HEK293 (cell line): ENCODE data around the gene RIPOR3.

Experiments
- CTCF ChIA-PET: fragments of 350-600 bp; formaldehyde crosslinking; extraction: SDS; loops from one replicate; lab custom pipeline; 2021; ENCODE audit warnings: antibody characterized with exemption; lab: Yijun Ruan, JAX
- POLR2A ChIA-PET: fragments of 300-600 bp; formaldehyde crosslinking; extraction: SDS; loops from one replicate; lab custom pipeline; 2020; ENCODE audit warnings: antibody characterized with exemption, inconsistent platforms; lab: Yijun Ruan, JAX
- H3K27ac ChIP-seq: fragments of 200-500 bp; sonication (Bioruptor generic); 2 replicates; pipeline ENCODE4 v1.5.1; 2014; ENCODE audit warnings: low read depth, low read length, control low read depth, inconsistent platforms; ENCODE audit errors: extremely low read depth
- H3K36me3 ChIP-seq, 2 experiments: fragments of 200-500 bp in 1 of 2; sonication (Bioruptor generic) in 1 of 2; 1 replicate in 1 of 2; 2 replicates in 1 of 2; pipeline ENCODE4 v1.5.1; 2014 to 2017; ENCODE audit warnings: inconsistent platforms in 2 of 2, low read length in 2 of 2; ENCODE audit not compliant: control insufficient read depth in 2 of 2, insufficient read depth in 1 of 2
- H3K4me1 ChIP-seq: fragments of 200-500 bp; sonication (Bioruptor generic); 2 replicates; pipeline ENCODE4 v1.5.1; 2014; ENCODE audit warnings: mild to moderate bottlenecking, low read length, inconsistent platforms; ENCODE audit not compliant: control insufficient read depth, insufficient read depth
- H3K4me3 ChIP-seq: 2 replicates; pipeline ENCODE4 v1.5.1; 2011; ENCODE audit warnings: low read depth, mild to moderate bottlenecking, control low read depth, low read length, moderate library complexity
- H3K9me3 ChIP-seq: fragments of 200-500 bp; sonication (Bioruptor generic); 2 replicates; pipeline ENCODE4 v1.5.1; 2014; ENCODE audit warnings: low read depth, low read length, inconsistent platforms; ENCODE audit not compliant: control insufficient read depth, insufficient read depth
- HOXD13 ChIP-seq: sonication (generic); formaldehyde crosslinking; IDR thresholded peaks from 2 replicates; pipeline ENCODE4 v1.8.0; 2022; ENCODE audit warnings: missing genetic modification reagents, borderline replicate concordance
- KLF9 ChIP-seq: fragments of 450-650 bp; formaldehyde crosslinking; IDR thresholded peaks from 2 replicates; pipeline ENCODE4 v1.5.1; 2016; ENCODE audit warnings: missing biosample characterization, missing genetic modification characterization, low read depth
- WT1 ChIP-seq: fragments of 450-650 bp; formaldehyde crosslinking; IDR thresholded peaks from 2 replicates; pipeline ENCODE4 v1.5.1; 2016; ENCODE audit warnings: missing biosample characterization, missing genetic modification characterization
- ZEB2 ChIP-seq: fragments of 450-650 bp; formaldehyde crosslinking; IDR thresholded peaks from 2 replicates; pipeline ENCODE4 v1.5.1; 2016; ENCODE audit warnings: missing biosample characterization, missing genetic modification characterization
- ZNF146 ChIP-seq: fragments of 450-650 bp; formaldehyde crosslinking; IDR thresholded peaks from 2 replicates; pipeline ENCODE4 v1.5.1; 2016; ENCODE audit warnings: missing biosample characterization, missing genetic modification characterization
- ZNF324 ChIP-seq: fragments of 450-650 bp; formaldehyde crosslinking; IDR thresholded peaks from 2 replicates; pipeline ENCODE4 v1.5.1; 2016; ENCODE audit warnings: missing biosample characterization, missing genetic modification characterization
- ZNF600 ChIP-seq: fragments of 450-650 bp; formaldehyde crosslinking; IDR thresholded peaks from 2 replicates; pipeline ENCODE4 v1.5.1; 2016; ENCODE audit warnings: missing biosample characterization, missing genetic modification characterization
- TF ChIP-seq, protein P1 (sequence below): fragments of 450-650 bp; formaldehyde crosslinking; IDR thresholded peaks from 2 replicates; pipeline ENCODE4 v1.5.1; 2016; ENCODE audit warnings: missing biosample characterization, missing genetic modification characterization
- TF ChIP-seq, protein P2 (sequence below): fragments of 450-650 bp; formaldehyde crosslinking; IDR thresholded peaks from 2 replicates; pipeline ENCODE4 v1.5.1; 2016; ENCODE audit warnings: missing biosample characterization, missing genetic modification characterization

Gene RIPOR3

DNA sequence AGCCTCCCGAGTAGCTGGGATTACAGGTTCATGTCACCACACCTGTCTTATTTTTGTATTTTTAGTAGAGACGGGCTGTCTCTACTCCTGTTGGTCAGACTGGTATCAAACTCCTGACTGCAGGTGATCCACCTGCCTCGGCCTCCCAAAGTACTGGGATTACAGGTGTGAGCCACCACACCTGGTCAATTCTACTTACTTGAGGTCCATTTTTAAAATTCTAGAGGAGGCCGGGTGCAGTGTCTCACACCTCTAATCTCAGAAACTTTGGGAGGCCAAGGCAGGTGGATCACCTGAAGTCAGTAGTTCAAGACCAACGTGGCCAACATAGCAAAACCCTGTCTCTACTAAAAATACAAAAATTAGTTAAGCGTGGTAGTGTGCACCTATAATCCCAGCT lies 7.8 kb downstream of the RIPOR3 start (continued):
- TF ChIP-seq, protein P1, sequence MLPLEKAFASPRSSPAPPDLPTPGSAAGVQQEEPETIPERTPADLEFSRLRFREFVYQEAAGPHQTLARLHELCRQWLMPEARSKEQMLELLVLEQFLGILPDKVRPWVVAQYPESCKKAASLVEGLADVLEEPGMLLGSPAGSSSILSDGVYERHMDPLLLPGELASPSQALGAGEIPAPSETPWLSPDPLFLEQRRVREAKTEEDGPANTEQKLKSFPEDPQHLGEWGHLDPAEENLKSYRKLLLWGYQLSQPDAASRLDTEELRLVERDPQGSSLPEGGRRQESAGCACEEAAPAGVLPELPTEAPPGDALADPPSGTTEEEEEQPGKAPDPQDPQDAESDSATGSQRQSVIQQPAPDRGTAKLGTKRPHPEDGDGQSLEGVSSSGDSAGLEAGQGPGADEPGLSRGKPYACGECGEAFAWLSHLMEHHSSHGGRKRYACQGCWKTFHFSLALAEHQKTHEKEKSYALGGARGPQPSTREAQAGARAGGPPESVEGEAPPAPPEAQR (tag by site-specific recombination) = no peak
- TF ChIP-seq, all 188 proteins: peak for 0

DNA sequence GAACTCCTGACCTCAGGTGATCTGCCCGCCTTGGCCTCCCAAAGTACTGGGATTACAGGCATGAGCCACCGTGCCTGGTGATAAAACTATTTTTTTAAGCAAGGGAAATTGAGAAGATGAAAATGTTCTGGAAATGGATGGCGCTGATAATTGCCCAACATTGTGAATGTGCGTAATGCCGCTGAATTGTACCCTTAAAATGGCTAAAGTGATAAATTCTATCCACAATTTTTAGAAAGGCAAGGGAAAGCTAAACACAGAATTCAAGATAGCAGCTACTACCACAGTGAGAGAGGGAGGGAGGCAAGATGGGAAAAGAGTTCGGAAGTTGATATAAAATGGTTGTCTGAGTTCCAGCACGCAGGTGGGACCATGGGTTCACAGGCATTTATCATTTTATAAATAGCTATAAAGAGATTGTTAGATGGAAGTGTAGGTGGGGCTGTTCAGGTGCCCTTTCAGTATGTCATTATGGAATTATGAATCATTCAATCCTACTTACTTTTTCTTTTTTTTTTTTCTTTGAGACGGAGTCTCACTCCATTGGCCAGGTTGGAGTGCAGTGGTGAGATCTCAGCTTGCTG lies 8.3 kb downstream of the RIPOR3 start:
- TF ChIP-seq HOXD13 (no peak), ZNF324 (tag by site-specific recombination) (no peak), WT1 (tag by site-specific recombination) (no peak)
- TF ChIP-seq, protein P2, sequence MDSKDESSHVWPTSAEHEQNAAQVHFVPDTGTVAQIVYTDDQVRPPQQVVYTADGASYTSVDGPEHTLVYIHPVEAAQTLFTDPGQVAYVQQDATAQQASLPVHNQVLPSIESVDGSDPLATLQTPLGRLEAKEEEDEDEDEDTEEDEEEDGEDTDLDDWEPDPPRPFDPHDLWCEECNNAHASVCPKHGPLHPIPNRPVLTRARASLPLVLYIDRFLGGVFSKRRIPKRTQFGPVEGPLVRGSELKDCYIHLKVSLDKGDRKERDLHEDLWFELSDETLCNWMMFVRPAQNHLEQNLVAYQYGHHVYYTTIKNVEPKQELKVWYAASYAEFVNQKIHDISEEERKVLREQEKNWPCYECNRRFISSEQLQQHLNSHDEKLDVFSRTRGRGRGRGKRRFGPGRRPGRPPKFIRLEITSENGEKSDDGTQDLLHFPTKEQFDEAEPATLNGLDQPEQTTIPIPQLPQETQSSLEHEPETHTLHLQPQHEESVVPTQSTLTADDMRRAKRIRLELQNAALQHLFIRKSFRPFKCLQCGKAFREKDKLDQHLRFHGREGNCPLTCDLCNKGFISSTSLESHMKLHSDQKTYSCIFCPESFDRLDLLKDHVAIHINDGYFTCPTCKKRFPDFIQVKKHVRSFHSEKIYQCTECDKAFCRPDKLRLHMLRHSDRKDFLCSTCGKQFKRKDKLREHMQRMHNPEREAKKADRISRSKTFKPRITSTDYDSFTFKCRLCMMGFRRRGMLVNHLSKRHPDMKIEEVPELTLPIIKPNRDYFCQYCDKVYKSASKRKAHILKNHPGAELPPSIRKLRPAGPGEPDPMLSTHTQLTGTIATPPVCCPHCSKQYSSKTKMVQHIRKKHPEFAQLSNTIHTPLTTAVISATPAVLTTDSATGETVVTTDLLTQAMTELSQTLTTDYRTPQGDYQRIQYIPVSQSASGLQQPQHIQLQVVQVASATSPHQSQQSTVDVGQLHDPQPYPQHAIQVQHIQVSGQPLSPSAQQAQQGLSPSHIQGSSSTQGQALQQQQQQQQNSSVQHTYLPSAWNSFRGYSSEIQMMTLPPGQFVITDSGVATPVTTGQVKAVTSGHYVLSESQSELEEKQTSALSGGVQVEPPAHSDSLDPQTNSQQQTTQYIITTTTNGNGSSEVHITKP = no peak
- TF ChIP-seq, all 188 proteins: peak for 0
- Histone ChIP-seq H3K4me1 (no peaks in the 10 kb centered on the region), H3K27ac (no peak overlapping the region), H3K9me3 (no peaks in the 10 kb centered on the region), H3K4me3 (no peak overlapping the region), H3K36me3 (no peaks in the 10 kb centered on the region)
- POLR2A ChIA-PET = no interaction called here
- CTCF ChIA-PET = interaction anchor here (0.5 to 0.6 kb wide), 2 partner anchors 69 to 183 kb away, joined by 3 read pairs; no protein-coding TSS in a partner anchor

DNA sequence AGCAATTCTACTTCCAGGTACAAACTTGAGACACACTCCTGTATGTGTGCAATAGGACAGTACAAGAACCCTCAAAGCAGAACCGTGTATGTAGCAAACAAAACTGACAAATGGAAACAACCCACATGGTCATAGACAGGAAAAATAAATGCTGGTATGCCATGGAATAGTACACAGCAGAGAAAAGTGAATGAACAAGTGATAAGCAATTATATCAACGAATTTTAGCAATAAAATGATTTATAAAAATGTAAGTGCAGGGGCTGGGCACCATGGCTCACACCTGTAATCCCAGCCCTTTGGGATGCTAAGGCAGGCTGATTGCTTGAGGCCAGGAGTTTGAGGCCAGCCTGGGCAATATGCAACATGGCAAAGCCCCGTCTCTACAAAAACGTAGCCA lies 9.3 kb downstream of the RIPOR3 start:
- CTCF ChIA-PET = no interaction called here
- no peak overlapping the region for H3K27ac ChIP-seq

DNA sequence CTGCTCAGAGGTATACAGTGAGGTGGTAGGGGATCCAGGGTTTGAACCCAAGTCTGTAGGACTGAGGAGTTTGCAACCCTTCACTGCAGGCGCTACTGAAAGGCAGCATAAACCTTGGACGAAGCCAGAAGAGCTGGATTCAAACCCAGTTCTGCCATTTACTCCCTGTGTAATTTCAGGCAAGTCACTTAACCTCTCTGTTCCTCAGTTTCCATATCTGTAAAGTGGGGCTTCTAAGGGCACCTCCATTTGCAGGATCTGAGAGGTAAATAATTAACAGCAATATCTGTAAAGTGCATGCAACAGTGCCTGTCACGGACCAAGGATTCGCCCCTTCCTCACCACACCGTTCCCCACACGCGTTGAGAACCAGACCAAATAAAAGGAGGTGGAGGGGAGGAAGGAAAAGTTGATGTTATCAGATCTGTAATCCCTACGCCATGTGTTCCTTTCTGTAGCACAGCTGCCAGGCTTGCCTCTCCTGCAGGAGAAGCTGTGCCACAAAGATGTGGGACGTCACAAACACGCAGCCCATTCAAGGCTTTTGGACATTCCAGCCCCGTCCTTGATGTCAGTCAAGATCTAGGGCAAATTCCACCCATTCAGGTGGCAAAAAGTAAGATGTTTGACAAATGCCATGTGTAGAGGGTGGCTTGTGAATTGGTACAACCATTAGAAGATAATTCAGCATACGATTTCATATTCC lies 9.8 kb downstream of the RIPOR3 start:
- ChIA-PET POLR2A (interaction anchor here (0.5 to 0.7 kb wide), 2 partner anchors 106 to 566 kb away, joined by 3 read pairs; no protein-coding TSS in a partner anchor), CTCF (interaction anchor here (0.6 to 1.2 kb wide), 2 partner anchors 23 to 46 kb away, joined by 3 to 4 read pairs; no protein-coding TSS in a partner anchor)
- Histone ChIP-seq H3K4me1 (no peaks in the 10 kb centered on the region), H3K36me3 (no peaks in the 10 kb centered on the region), H3K9me3 (no peaks in the 10 kb centered on the region), H3K4me3 (no peak overlapping the region), H3K27ac (no peak overlapping the region)
- TF ChIP-seq ZEB2 (tag by site-specific recombination) = no peak
- TF ChIP-seq, protein P2 = no peak

More for the DNA sequence above, 9.3 kb downstream of the RIPOR3 start:
- H3K9me3 ChIP-seq = no peaks in the 10 kb centered on the region
- no peaks in the 10 kb centered on the region for H3K36me3 ChIP-seq
- H3K4me3 ChIP-seq = no peak overlapping the region
- POLR2A ChIA-PET = no interaction called here
- H3K4me1 ChIP-seq = no peaks in the 10 kb centered on the region
- TF ChIP-seq KLF9 = no peak
- peak; percentile 95 for TF ChIP-seq ZNF146
- no peak for TF ChIP-seq ZNF600 (tag by site-specific recombination)
